ENCODE measurements around the gene RPTOR.
"Not testable (repeated sequence)": the region's sequence is repeated elsewhere in the genome, so short reads cannot be mapped to it uniquely, and the experiment has no call there.

Gene RPTOR

DNA sequence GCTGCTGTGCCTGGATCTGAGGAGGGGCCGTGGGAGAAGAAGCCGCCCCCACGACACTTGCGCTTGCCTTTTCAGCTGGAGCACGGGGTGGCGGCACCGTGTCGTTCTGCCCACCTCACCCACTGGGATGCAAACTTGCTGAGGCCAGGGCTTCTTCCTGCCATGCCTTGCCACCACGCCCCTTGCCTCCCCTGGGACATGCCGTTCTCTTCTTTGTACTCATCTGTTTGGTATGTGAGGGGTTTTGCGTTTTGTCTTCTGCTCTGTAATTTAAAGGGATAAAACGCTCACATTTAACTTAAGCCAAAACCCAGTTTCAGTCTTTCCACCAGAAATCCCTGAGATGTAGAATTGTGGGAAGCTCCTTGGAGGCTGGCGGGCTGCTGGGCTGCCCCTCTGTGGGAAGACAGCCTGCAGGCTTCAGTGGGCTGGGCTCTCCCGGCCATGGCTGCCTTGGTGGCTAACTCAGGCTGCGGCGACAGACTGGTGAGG, 180.2 kb downstream of the RPTOR start:
- DNase-seq, result no peak

DNA sequence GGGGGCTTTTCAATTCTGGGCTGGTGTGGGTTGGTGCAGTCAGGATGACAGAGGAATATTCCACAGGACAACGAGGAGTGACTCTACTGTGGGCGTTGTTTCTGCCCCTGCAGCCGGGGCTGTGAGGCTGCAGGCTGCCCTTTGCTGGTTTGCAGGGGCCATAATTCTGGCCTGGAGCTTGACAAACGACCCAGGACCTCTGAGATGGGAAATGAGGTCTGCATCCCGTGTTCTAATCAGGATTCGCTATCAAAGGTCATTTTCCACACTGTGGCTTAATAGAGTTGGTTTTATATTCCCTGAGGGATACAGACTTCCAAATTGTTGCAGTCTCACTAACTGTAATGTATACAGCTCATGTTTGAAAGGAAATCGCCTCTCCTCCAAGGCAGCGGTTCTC, 180.9 kb downstream of the RPTOR start:
- no peak for DNase-seq

DNA sequence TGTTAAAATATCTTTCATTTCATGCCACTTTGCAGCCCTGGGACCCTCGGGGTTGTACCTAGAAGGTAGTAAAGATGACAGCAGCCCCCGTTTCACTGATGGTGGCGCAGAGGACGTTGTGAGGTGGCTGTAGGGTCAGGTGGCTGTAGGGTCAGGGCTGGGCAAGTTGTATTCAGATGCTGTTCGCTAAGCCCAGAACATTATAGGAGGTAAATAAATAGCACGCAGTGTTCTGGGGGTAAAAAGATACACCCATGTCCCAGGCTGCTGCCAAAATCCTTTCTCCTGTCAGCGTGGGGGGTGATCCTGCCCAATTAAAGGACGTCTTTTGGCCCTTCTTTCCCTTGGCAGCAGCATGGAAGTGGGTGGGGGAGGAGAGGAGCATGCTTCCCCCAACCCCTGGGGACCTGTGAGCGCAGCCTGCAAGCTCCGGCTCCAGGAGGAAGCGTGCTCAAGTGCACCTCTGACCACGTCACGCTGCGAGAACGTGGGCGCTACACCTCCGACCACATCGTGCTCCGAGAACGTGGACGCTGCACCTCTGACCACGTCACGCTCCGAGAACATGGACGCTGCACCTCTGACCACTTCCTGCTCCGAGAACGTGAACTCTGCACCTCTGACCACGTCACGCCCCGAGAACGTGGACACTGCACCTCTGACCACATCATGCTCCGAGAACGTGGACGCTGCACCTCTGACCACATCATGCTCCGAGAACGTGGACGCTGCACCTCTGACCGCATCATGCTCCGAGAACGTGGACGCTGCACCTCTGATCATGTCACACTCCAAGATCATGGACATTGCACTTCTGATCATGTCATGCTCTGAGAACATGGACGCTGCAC, 182.1 kb downstream of the RPTOR start:
- DNase-seq, result no peak

DNA sequence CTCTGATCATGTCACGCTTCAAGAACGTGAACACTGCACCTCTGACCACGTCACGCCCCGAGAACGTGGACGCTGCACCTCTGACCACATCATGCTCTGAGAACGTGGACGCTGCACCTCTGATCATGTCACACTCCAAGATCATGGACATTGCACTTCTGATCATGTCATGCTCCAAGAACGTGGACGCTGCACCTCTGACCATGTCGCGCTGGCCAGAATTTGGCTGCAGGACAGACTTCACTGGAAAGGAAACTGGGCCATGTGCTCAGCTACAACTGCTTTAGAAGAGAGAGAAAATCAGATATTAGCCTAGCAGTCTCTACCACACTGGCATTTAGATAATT, 182.7 kb downstream of the RPTOR start:
- DNase-seq, result no peak

DNA sequence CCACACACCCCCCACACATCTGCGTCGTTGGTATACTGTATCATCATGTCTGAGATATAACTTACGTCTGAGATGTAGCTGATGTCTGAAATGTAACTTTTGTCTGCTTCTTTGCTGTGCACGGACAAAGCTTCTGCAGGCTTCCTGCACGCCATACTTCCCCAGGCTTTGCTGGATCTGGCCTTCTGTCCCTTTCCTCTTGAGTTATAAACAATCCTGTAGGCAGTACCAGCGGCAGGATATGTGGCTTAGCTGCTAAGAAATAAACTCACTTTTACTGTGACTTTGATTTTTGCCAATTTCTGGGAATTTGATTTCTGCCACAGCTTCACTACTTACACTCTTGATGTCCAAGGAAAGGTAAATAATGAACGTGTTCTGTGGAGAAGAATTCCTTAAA, 184.4 kb downstream of the RPTOR start:
- no peak for DNase-seq

DNA sequence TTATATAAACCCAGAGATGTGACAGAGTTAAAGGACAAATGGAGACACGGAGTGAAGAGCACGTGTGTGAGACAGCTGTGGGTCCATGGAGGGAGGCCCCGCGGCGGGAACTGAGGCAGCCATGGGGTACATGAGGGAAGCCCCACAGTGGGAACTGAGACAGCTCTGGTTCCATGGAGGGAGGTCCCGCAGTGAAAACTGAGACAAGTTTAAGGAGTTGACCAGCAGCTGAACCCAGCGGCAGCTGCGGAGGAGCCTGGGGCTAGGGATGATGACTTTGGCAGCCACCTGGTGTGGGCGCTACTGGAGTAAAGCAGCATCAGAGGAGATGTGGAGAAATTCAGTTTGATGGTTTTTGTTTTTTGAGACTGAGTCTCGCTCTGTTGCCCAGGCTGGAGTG, 185.1 kb downstream of the RPTOR start:
- DNase-seq, result no peak

DNA sequence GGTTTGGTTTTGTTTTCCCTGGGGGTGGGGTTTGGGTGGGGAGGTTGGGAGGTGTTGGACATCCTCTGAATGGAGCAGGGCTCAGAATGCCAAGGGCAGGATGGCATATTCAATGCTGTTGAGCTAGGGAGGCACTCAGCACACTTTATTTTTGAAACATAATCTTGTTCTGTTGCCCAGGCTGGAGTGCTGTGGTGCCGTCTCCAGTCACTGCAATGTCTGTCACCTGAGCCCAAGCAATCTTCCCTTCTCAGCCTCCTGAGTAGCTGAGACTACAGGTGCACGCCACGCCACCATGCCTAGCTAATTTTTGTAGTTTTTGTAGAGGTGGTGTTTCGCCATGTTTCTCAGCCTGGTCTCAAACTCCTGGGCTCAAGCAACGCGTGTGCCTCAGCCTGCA, 186.1 kb downstream of the RPTOR start:
- no peak for DNase-seq

DNA sequence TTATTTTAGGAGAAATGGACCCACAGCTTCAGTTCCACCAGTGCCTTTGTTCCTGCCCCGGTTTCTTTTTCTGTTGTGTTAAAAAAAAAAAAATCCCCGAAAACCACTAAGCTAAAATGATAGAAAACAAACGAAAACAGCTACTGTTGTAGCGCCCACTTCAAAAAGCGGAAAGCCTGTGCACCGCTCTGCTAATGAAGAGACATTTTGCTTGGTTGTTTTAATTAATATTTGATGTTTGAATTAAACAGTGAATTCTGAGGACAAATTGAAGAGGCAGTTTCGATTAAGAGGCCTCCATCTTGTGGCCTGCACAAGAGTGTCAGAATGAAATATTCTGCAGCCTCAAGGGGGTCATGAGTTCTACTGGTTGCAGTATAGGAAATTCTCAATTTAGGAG, 186.7 kb downstream of the RPTOR start:
- DNase-seq, result no peak

DNA sequence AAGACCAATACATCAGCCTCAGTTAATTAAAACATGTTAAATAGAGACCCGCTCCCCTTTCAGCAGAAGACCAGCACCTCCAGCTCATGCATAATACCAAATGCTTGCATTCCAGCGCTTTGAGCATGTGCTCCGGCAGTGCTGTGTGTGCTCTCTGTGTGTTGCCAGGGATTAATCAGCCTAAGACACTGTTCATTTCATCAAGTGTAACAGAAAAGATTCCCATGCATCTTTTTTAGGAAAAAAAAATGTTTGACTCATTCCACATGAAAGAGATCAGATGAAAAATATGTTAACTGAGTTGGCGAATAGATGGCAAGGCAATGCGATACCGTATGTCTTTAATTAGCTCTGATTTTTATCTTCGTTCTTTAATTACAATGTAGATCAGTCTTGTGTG, 187.6 kb downstream of the RPTOR start:
- no peak for DNase-seq

DNA sequence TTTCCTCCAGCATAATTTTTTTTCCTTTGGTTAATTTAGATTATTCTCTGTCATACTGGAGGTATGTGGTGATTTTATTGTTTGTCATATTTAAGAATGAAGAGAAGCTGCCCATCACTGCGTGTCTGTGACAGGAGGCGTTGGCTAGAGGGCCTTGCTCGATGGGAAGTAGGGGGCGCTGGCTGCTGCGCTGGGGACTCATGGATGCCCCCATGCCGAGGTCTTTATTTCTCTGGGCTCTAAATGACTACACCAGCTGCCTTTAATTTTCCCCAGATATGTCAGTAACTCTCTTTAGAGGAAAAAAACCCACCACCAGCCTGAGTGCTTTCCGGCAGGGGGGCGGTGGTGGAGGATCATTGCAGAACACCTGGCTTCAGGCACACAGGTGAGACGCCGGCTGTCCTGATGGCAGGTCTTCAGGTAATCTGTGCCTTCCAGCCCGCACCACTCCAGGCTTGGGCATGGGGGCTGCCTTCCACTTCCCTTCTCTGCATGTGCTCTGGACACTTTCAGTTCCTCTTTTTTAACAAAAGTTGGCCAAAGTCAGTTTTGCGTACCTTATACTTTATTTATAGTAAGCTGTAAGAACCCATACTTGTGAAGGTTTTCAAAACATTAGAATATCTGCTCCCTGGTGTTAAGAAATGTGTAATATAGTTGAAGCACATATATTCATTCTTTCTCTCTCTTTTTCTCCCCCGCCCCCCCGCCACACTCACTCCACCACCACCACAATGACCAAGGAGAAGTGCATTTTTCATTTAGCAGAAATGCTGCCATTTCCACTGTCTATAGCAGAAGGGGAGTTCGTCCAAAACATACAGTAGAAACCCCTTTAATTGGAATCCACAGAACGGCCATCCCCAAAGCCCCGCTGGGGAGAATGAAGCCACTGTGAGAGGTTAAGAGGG, 192.7 kb downstream of the RPTOR start:
- no peak for DNase-seq

DNA sequence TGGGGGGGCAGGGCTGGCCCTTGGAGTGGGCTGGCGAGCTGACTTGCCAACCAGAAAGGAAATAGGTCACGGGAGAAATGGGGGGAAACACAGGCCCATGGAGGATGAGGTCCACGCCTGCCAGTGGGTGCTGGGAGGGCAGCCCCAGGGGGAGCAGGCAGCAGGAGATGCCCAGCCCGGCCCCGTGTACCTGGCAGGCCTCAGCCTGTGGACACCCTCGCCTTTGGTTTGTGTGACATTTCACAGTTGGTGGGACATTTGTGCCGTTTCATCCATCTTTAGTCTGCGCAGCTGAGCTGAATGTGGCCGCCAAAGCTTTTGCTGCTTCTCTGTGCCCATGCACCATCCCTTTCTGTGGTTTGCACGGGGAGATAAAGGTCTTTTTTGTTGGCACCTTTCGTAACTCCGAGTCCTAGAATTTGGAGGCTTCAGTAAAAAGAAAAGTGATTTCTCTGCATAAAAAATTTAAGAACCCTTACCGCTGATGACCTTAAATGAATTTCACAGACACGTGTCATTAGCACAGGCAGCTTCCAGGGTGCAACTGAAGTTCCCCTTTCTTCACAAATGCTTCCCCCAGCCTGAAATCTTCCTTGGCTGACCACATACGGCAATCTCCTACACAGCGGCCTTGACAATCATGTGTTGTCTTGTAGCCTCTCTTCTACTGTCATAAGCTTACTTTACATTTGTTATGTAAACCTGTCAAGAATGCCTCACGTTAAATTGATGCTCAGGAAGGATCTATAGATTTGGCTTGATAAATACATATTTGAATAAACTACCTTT, 193.6 kb downstream of the RPTOR start:
- DNase-seq, result no peak

DNA sequence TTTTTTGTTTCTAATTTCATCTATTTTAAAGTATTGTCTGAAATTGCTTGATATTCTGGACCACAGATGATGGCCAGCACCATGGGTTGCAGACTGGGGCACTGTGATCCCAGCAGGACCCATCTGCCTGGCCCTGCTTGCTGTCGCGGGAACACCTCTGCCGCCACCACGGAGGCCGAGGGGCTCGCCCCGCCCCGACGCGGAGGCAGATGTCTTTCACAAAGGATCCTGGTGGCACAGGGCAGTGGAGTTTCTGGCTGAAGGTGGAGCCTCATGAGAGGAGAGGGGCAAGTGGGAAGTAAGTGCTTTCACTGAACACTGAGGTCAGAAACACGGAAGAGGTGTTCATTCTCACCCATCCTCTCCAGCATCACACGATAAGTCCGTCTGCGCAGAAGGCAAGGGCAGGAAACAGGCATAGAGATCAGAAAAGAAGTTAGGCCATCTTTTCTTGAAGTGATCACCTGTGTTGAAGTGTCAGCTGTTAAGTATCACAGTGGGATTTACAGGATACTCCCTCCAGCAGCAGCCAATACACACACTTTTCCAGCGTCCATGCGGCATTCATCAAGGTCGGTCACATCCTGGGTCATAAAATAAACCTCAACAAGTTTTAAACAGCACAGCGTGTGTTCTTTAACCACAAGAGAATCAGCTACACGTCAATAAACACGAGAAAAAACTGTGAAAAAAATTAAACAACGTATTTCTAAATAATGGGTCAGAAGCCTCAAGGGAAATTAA, 194.5 kb downstream of the RPTOR start:
- DNase-seq, result no peak

DNA sequence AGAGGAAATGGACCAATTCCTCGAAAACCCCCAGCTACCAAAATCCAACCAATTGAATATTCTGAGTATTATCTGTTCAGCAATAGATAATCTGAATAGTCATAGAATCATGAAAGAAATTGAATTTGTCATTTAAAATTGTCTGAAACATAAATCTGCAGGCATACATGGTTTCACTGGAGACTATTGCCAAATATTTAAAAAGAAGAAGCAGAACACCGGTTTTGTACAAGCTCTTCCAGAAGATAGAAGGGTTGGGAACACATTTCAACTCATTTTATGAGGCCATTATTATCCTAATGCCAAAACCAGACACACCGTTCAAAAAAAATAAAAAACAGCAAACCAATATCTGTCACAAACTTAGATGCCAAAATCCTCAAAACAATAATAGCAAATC, 195.5 kb downstream of the RPTOR start:
- no peak for DNase-seq

DNA sequence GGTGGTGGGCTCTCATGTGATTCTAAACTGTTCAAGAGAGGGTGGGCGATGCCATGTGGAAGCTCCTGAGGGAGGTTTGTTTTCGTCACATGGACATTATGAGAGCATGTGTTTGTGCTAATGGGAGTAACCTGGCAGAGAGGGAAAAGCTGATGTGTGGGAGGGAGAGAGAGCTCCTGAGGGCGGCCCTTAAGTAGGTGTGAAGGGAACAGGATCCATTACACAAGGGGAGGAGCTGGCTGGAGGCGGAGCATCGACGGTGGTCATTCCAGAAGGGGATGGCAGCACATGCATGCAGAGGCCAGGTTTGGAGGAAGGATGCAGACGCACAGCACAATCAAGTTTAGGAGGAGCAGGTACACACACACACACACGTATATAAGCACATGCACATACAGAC, 197.5 kb downstream of the RPTOR start:
- DNase-seq, result no peak

DNA sequence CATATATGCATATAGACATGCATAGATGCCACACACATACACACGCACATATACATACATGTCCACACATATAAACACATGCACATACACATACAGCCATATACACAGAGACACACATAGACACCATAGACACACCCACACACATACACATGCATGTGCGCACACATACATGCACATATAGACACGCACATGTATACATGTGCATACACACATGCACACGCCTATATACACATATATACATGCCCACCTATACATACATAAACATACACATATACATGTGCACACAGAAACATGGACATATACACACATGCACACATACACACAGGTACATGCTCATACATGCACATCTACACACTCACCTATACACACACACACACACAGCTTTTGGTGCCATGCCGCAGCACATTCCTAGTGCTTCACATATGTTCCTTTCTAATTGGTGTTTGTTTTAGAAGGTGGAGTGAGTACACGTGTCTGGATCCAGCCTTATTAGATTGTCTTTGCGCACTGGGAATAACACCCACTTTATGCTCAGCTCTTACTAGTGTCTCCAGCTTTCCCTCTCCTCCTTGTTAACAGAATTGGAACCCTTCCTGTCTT, 198.0 kb downstream of the RPTOR start:
- DNase-seq, result no peak

DNA sequence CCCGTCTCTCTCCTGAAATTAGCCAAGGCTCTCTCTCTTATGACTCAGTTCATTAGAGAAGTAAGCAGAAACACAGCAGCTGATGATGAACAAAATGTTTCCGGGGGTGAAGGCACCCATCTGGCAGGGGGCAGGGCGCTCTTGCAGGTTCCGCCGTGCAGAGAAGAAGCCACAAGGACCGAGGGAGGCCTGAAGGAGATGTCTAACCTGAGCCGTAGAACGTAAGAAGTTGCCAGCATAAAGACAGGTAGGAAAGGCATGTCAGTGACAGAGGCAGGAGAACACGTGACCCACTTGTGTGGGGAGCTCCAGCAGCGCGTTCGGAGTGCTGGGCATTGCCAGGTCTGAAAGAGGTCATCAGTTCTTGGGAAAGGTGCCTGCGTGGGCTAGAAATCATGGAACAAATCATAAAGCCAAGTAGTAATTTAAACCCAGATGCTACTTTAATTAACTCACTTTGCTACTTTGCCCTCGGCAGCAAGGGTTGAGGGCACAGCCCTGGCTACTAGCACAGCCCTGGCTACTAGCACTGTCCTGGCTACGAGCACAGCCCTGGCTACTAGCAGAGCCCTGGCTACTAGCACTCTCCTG, 198.6 kb downstream of the RPTOR start:
- no peak for DNase-seq

DNA sequence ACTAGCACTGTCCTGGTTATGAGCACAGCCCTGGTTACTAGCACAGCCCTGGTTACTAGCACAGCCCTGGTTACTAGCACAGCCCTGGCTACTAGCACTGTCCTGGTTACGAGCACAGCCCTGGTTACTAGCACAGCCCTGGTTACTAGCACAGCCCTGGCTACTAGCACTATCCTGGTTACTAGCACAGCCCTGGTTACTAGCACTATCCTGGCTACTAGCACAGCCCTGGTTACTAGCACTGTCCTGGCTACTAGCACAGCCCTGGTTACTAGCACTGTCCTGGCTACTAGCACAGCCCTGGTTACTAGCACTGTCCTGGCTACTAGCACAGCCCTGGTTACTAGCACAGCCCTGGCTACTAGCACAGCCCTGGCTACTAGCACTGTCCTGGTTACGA, 199.3 kb downstream of the RPTOR start:
- DNase-seq, result not testable (repeated sequence)

DNA sequence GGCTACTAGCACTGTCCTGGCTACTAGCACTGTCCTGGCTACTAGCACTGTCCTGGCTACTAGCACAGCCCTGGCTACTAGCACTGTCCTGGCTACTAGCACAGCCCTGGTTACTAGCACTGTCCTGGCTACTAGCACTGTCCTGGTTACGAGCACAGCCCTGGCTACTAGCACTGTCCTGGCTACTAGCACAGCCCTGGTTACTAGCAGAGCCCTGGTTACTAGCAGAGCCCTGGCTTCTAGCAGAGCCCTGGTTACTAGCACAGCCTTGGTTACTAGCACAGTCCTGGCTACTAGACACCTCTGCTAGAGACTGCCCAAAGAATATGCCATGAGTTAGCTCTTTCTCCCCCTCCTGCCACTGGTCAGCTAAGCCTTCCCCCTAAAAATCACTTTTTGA, 200.1 kb downstream of the RPTOR start:
- not testable (repeated sequence) for DNase-seq

DNA sequence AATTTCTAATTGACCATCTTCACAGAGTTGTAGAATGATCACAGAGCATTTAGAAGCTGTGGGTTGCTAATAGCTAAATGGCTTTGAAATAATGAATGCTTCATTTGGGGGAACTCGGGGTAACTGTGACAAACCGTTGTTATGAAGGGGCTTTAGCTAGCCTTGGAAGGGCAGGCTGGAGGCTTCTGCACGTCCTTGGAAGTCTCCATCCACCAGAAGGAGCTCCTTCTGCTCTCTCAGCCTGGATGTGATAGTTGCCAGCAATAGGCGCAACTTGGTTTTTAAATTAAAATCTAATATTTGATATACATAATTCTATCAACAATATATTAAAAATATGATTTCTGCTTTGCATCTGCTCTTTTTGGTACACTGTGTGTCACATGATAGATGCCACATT, 200.5 kb downstream of the RPTOR start:
- DNase-seq, result no peak

DNA sequence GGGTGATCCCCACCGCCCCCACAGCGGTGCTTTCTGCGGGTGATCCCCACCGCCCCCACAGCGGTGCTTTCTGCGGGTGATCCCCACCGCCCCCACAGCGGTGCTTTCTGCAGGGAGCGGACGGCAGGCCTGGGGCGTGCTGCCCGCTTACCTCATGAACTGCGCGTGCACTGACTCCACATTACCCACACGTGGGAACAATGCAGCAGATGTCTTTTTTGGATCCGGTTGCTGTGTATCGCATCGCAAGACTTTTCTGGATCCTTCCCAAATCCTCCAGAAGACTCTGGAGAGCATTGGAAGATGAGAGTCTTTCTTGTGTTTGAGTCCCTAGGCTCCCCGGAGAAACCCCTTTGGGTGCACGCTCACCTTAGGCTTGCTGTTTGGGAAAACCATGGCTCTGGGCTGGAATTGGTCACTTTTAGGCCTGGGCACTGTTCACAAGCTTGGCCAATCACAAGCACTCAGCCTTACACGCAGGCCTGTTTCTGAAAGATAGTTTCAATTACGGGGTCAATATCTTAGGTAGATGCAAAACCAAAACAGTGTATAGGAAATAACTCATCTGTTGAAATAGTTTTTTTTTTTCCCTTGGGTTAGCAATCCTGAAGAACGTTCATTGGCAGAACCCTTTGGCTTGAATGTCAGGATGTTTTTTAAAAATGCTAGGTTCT, 201.8 kb downstream of the RPTOR start:
- DNase-seq, result no peak

DNA sequence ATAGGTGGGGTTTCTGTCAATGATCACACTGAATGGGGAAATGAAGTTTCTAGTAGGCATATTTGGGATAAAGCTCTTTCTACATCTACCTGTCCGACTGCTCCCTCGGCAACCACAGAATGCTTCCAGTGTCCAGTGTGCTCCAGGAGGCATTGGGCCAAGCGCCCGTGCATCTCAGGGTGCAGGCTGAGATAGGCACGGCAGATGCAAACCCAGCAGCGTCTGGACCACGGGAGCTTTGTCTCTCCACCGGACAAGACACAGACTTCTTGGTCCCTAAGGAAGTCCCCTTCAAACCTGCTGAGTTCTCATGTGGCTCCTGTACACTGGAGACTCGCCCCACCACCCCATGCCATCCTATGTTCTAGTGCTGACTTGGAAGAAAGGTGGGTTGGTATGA, 202.8 kb downstream of the RPTOR start:
- DNase-seq, result no peak
